OCI-LY3 (cell line): ENCODE results near the gene SAMD13.

Experiments used
- H2AFZ ChIP-seq: fragments of 200-600, 300-600 bp; shearing (Covaris generic); 2 replicates; pipeline ENCODE4 v1.6.0; 2014; ENCODE audit warnings: antibody characterized with exemption, low read depth, low read length
- H3K27ac ChIP-seq: fragments of 200-600, 300-600 bp; sonication (generic); 2 replicates; pipeline ENCODE4 v1.5.1; 2014; ENCODE audit warnings: mild to moderate bottlenecking, low read length, moderate library complexity, mixed read lengths
- H3K27me3 ChIP-seq: fragments of 200-600, 300-600 bp; sonication (generic); 2 replicates; pipeline ENCODE4 v1.6.1; 2014; ENCODE audit warnings: low read depth, low read length, mixed read lengths
- H3K36me3 ChIP-seq: fragments of 200-600, 300-600 bp; sonication (generic); replicated peaks from 2 replicates; pipeline ENCODE3; 2014; ENCODE audit warnings: low read depth, low read length, mixed read lengths
- H3K4me1 ChIP-seq: fragments of 300-600, 200-600 bp; sonication (generic); 2 replicates; pipeline ENCODE4 v1.6.1; 2014; ENCODE audit warnings: low read length, mixed read lengths
- H3K4me2 ChIP-seq: fragments of 200-600, 300-600 bp; sonication (generic); 2 replicates; pipeline ENCODE4 v1.6.1; 2014; ENCODE audit warnings: low read length, mixed read lengths
- H3K4me3 ChIP-seq: fragments of 300-600, 200-600 bp; sonication (generic); 2 replicates; pipeline ENCODE4 v1.5.1; 2014; ENCODE audit warnings: antibody characterized with exemption, mild to moderate bottlenecking, low read length, moderate library complexity
- H3K79me2 ChIP-seq: fragments of 300-600, 200-600 bp; shearing (Covaris generic); 2 replicates; pipeline ENCODE4 v1.6.1; 2014; ENCODE audit warnings: mild to moderate bottlenecking, low read length, mixed read lengths
- H3K9ac ChIP-seq: fragments of 300-600, 200-600 bp; shearing (Covaris generic); 2 replicates; pipeline ENCODE4 v1.6.0; 2014; ENCODE audit warnings: mild to moderate bottlenecking, low read length, moderate library complexity
- H3K9me3 ChIP-seq: fragments of 200-600, 300-600 bp; shearing (Covaris generic); 2 replicates; pipeline ENCODE4 v1.6.1; 2014; ENCODE audit warnings: low read length, mixed read lengths; ENCODE audit not compliant: insufficient read depth
- H4K20me1 ChIP-seq: fragments of 200-600, 300-600 bp; sonication (generic); 2 replicates; pipeline ENCODE4 v1.6.1; 2016; ENCODE audit warnings: low read length, mixed read lengths; ENCODE audit not compliant: insufficient read depth
- CTCF ChIP-seq: fragments of 200-600, 300-600 bp; sonication (generic); IDR thresholded peaks from 2 replicates; pipeline ENCODE4 v1.5.1; 2014; ENCODE audit warnings: antibody characterized with exemption, low read length, low read depth
- EZH2phosphoT487 ChIP-seq: fragments of 200-600 bp; shearing (Covaris generic); IDR thresholded peaks from 2 replicates; pipeline ENCODE4 v1.6.1; 2018; ENCODE audit warnings: antibody characterized with exemption, mixed run types, low read depth

The SAMD13 gene

DNA sequence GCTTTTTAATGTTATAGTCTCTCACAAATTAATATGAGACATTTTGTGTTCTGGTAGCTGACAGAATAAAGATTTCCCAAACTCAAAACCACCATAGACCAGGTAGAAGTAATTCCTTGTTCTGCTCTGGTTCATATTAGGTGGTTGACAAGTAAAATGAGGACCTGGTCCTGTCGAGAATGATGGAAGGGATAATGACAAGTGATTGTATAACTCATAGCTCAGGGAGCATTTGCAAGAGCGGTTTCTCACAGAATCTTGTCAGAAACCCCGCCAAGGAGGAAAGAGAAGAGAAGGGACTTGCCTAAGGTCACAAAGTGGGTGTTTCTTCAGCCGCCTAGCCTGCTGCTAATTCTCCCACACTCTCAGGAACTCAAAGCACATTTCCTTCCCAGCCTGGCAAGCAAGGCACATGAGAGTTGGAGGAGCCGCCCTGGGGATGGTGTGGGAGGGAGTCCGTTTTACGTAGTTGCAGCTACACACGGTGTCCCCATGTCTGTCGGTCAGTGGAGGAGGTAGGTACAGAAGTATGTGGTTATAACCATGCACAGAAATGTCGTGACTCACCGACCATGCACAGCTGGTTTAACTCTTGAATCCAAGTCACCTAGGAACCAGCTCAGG lies 46.5 kb downstream of the SAMD13 start:
- Histone ChIP-seq H3K4me3 (no peak overlapping the region), H3K79me2 (no peaks in the 10 kb centered on the region), H3K27me3 (no peaks in the 10 kb centered on the region), H3K9me3 (no peaks in the 10 kb centered on the region), H3K9ac (no peak overlapping the region), H2AFZ (no peak overlapping the region), H3K4me2 (no peak overlapping the region), H4K20me1 (no peaks in the 10 kb centered on the region), H3K4me1 (no peaks in the 10 kb centered on the region), H3K27ac (no peak overlapping the region), H3K36me3 (no peaks in the 10 kb centered on the region)
- no peak for TF ChIP-seq EZH2phosphoT487
- no peak for TF ChIP-seq CTCF

GRCh38 chr1:84348759-84349158 lies 47.3 kb downstream of the SAMD13 start:
- no peaks in the 10 kb centered on the region for H3K79me2 ChIP-seq
- TF ChIP-seq CTCF (no peak), EZH2phosphoT487 (no peak)
- no peak overlapping the region for H3K4me3 ChIP-seq
- H3K9me3 ChIP-seq = no peaks in the 10 kb centered on the region
- H3K27me3 ChIP-seq = no peaks in the 10 kb centered on the region
- no peak overlapping the region for H3K4me2 ChIP-seq
- no peak overlapping the region for H2AFZ ChIP-seq
- H3K36me3 ChIP-seq = no peaks in the 10 kb centered on the region
- H3K9ac ChIP-seq = no peak overlapping the region
- H4K20me1 ChIP-seq = no peaks in the 10 kb centered on the region
- H3K27ac ChIP-seq = no peak overlapping the region
- H3K4me1 ChIP-seq = no peaks in the 10 kb centered on the region

GRCh38 chr1:84350104-84350503 lies 48.6 kb downstream of the SAMD13 start:
- H3K4me2 ChIP-seq = no peak overlapping the region
- H3K36me3 ChIP-seq = no peaks in the 10 kb centered on the region
- H2AFZ ChIP-seq = no peak overlapping the region
- H3K27ac ChIP-seq = no peak overlapping the region
- TF ChIP-seq EZH2phosphoT487 (no peak), CTCF (no peak)
- H3K9ac ChIP-seq = no peak overlapping the region
- no peaks in the 10 kb centered on the region for H3K9me3 ChIP-seq
- H3K4me1 ChIP-seq = no peaks in the 10 kb centered on the region
- H3K27me3 ChIP-seq = no peaks in the 10 kb centered on the region
- no peaks in the 10 kb centered on the region for H3K79me2 ChIP-seq
- no peaks in the 10 kb centered on the region for H4K20me1 ChIP-seq
- no peak overlapping the region for H3K4me3 ChIP-seq

GRCh38 chr1:84350550-84350949 lies 49.0 kb downstream of the SAMD13 start:
- no peak overlapping the region for H2AFZ ChIP-seq
- no peaks in the 10 kb centered on the region for H3K27me3 ChIP-seq
- H3K4me3 ChIP-seq = no peak overlapping the region
- no peaks in the 10 kb centered on the region for H3K4me1 ChIP-seq
- H3K79me2 ChIP-seq = no peaks in the 10 kb centered on the region
- H3K27ac ChIP-seq = no peak overlapping the region
- TF ChIP-seq CTCF = no peak
- no peak for TF ChIP-seq EZH2phosphoT487
- no peaks in the 10 kb centered on the region for H4K20me1 ChIP-seq
- H3K9me3 ChIP-seq = no peaks in the 10 kb centered on the region
- H3K9ac ChIP-seq = no peak overlapping the region
- no peak overlapping the region for H3K4me2 ChIP-seq
- no peaks in the 10 kb centered on the region for H3K36me3 ChIP-seq
